Right atrium auricular region (tissue), 2 donors: ENCODE results near the gene NRSN2. TPM values are rescaled to one million over a fixed set of nuclear protein-coding genes. Genes with fewer than 3 reads are reported as not detected.
A peak's percentile ranks its signal among the peaks of the same experiment; 100 is the strongest.

ENCODE experiments used
- DNase-seq: peaks from one replicate; pipeline ENCODE4 v3.0.0-alpha.2; 2019; ENCODE audit warnings: low spot score
- H3K27ac ChIP-seq, 2 donors: fragments of 200-600 bp; sonication (generic); 1 replicate in 1 of 2; 2 replicates in 1 of 2; pipeline ENCODE4 v1.5.1; 2016 to 2019
- H3K27me3 ChIP-seq, 2 donors: fragments of 200-600 bp; sonication (generic); one replicate each; pipeline versions ENCODE4 v1.5.1 to v1.6.0; 2017 to 2019
- H3K36me3 ChIP-seq: fragments of 200-600 bp; sonication (generic); one replicate; pipeline ENCODE4 v1.5.1; 2016
- H3K4me1 ChIP-seq, 2 donors: fragments of 200-600 bp; sonication (generic); one replicate each; pipeline versions ENCODE4 v1.5.1 to v1.6.0; 2017 to 2019
- H3K4me3 ChIP-seq, 2 donors: fragments of 200-600 bp; sonication (generic); 1 replicate in 1 of 2; 2 replicates in 1 of 2; pipeline ENCODE4 v1.5.1; 2017 to 2019; ENCODE audit warnings: mild to moderate bottlenecking in 1 of 2, moderate library complexity in 1 of 2
- H3K9me3 ChIP-seq, 2 donors: fragments of 200-600 bp; sonication (generic); one replicate each; pipeline ENCODE4 v1.5.1; 2019
- total RNA-seq, 2 donors: library from RNA; depleted of rRNA; stranded (reverse); fragments of >200 nt; gene quantifications; one replicate each; pipeline ENCODE4 v1.1.0, GENCODE V29; 2016
- TF ChIP-seq, protein P1 (sequence below), 2 donors: fragments of 200-600 bp; sonication (generic); IDR thresholded peaks; one replicate each; pipeline ENCODE4 v1.5.1; 2019; ENCODE audit warnings: antibody characterized with exemption in 2 of 2

NRSN2 gene
- total RNA-seq, 2 donors from 2014 or later, result 30.6 to 30.7 TPM

DNA sequence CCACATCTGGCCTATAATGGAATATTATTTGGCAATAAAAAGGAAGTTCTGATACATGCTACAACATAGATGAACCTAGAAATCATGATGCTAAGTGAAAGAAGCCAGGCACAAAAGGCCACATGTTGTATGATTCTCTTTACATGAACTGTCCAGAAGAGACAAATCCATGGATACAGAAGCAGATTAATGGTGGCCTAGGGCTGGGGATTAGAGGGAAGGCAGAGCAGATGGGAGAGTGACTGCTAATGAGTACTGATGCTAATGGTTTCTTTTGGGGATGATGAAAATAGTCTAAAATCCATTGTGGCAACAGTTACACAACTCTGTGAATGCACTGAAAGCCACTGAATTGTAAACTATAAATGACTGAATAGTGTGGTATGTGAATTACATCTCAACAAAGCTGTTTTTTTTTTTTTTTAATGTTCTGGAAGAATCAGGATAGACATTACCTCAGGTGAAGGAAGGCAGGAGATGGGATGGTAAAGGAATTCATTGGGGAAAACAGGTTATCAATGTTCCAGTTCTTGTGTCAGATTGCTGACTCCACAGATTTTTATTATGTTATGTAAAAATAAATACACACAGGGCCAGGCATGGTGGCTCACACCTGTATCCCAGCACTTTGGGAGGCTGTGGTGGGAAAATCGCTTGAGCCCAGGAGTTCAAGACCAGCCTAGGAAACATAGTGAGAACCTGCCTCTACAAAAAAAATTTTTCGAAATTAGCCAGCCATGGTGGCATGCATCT lies 30.4 kb upstream of the NRSN2 start:
- H3K27me3 ChIP-seq, result no peaks in the 10 kb centered on the region
- no peaks in the 10 kb centered on the region for H3K9me3 ChIP-seq
- no peak overlapping the region for H3K27ac ChIP-seq

DNA sequence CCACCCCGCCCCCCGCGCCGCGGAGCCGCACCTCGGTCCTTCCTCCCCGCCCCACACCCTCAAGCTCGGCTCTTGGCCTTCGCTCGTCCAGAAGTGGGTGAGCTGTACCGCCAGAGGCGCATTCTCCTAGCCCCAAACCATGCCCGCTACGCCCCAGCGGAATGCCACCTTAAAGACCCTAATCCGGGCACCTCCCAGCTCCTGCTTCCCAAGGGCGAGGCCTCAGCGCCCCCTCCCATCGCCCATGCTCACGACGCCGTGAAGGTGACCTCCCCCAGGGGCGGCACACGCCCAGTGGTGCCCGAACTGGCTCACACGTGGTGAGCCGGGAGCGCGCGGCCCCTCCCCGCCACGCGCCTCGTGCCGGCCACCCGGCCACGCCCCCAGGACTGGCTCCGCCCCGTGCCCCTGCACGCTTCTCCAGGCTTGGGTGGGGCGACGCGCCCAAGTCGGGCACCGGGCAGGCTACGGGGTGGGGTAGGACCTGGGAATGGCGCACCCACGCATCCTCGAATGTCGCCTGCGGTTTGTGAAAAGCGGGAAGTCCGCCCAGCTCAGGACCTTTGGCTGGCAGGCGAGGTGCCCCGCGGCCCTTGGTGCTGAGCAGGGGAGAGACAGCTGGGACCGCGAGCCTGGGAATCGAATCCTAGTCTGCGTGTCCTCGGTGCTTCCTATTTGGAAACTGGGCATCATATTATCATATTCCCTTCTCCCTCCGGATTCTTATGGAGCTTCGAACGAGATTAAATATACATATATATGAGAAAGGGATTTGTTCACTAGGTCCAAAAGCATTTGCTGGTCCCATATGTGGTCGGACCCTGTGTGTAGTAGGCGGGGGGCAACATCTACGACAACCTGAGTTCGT lies 22.5 kb upstream of the NRSN2 start:
- TF ChIP-seq, protein P1, sequence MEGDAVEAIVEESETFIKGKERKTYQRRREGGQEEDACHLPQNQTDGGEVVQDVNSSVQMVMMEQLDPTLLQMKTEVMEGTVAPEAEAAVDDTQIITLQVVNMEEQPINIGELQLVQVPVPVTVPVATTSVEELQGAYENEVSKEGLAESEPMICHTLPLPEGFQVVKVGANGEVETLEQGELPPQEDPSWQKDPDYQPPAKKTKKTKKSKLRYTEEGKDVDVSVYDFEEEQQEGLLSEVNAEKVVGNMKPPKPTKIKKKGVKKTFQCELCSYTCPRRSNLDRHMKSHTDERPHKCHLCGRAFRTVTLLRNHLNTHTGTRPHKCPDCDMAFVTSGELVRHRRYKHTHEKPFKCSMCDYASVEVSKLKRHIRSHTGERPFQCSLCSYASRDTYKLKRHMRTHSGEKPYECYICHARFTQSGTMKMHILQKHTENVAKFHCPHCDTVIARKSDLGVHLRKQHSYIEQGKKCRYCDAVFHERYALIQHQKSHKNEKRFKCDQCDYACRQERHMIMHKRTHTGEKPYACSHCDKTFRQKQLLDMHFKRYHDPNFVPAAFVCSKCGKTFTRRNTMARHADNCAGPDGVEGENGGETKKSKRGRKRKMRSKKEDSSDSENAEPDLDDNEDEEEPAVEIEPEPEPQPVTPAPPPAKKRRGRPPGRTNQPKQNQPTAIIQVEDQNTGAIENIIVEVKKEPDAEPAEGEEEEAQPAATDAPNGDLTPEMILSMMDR (IDR thresholded peaks at IDR 0.05), result peak in 1 of 2 donors; percentile 28
- Histone ChIP-seq H3K4me3 (peak overlapping the region; percentile 51 to 73), H3K36me3 (no peaks in the 10 kb centered on the region), H3K9me3 (no peaks in the 10 kb centered on the region), H3K27me3 (no peaks in the 10 kb centered on the region), H3K27ac (peak overlapping the region; percentile 91 to 95), H3K4me1 (peaks cover 0 to 32% of the 10 kb centered on the region in 2 donors)
- DNase-seq, result peak; percentile 86

More for the DNA sequence above, 30.4 kb upstream of the NRSN2 start:
- DNase-seq, result no peak
- Histone ChIP-seq H3K4me3 (no peak overlapping the region), H3K36me3 (no peaks in the 10 kb centered on the region), H3K4me1 (no peaks in the 10 kb centered on the region)
- TF ChIP-seq, protein P1 (IDR thresholded peaks at IDR 0.05), result no peak

DNA sequence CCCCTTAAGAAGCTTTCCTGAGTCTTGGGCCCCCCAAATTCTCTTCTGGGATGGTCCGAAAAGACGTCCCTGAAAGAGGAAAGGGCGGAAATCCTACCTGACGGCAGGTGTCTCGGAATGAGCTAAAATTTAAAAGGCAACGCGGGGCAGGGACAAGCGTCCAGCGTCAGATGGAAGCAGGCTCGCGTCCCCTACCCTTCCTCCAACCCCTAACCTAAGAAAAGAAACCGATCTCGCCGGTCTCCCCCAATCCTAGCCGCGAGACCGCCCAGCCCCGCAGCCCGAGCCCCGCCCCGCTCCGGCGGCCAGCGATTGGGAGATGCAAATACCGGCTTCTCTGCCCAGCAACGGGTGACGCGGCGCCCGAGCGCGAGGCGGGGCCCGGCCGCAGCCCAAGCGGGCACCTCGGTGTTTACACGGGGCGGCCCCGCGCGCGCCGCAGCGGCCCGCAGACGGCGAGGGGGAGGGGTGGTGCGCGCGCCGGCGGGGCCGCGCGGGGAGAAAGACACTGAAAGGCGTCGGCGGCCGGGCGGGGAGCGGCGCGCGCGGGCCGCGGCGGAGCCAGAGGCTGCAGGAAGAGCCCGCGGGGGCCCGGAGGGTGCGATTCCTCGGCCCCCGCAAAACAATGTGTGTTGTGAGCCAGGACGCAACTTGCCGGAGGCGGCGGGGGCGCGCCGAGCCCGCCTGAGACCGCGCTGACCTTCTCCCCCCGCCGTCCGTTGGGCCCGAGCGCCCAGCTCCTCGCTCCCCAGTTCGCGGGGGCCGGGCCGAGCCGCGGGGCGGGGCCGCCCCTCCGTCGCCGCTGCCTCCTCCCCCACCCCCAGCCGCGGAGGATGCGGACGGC lies 21.6 kb upstream of the NRSN2 start, which contains the start of gene SOX12:
SOX12 (plus strand) TSS at position 508 of the 844 bp plus-strand sequence. CDS start 373 bp downstream, outside the sequence.
- DNase-seq, result peak; percentile 97
- peak within 1 kb of the TSS; percentile 91 to 95 for H3K27ac ChIP-seq
- H3K4me3 ChIP-seq, result peak within 1 kb of the TSS; percentile 70 to 73
- H3K9me3 ChIP-seq, result no peaks in the 10 kb centered on the region
- peaks cover 0 to 36% of the 10 kb centered on the region in 2 donors for H3K4me1 ChIP-seq
- TF ChIP-seq, protein P1 (IDR thresholded peaks at IDR 0.05), result no peak
- no peaks in the 10 kb centered on the region for H3K27me3 ChIP-seq
- no peaks in the 10 kb centered on the region for H3K36me3 ChIP-seq

DNA sequence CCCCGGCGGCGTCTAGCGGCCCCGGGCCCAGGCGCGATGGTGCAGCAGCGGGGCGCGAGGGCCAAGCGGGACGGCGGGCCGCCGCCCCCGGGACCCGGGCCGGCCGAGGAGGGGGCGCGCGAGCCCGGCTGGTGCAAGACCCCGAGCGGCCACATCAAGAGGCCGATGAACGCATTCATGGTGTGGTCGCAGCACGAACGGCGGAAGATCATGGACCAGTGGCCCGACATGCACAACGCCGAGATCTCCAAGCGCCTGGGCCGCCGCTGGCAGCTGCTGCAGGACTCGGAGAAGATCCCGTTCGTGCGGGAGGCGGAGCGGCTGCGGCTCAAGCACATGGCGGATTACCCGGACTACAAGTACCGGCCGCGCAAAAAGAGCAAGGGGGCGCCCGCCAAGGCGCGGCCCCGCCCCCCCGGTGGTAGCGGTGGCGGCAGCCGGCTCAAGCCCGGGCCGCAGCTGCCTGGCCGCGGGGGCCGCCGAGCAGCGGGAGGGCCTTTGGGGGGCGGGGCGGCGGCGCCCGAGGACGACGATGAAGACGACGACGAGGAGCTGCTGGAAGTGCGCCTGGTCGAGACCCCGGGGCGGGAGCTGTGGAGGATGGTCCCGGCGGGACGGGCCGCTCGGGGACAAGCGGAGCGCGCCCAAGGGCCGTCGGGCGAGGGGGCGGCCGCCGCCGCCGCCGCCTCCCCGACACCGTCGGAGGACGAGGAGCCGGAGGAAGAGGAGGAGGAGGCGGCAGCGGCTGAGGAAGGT lies 20.8 kb upstream of the NRSN2 start:
- Histone ChIP-seq H3K4me3 (peak overlapping the region; percentile 70 to 73), H3K27me3 (no peaks in the 10 kb centered on the region), H3K9me3 (no peaks in the 10 kb centered on the region), H3K27ac (peak overlapping the region; percentile 91 to 95), H3K4me1 (peaks cover 0 to 39% of the 10 kb centered on the region in 2 donors), H3K36me3 (no peaks in the 10 kb centered on the region)
- DNase-seq, result peak; percentile 73
- TF ChIP-seq, protein P1 (IDR thresholded peaks at IDR 0.05), result no peak
